Measurements from ENCODE around the gene CDH12.

The CDH12 gene

GRCh38 chr5:21820527-21820926 lies 1032.6 kb downstream of the CDH12 start:
- no peak for DNase-seq (ENCODE audit: low spot score)

- no peak for DNase-seq (ENCODE audit: low spot score)
Measured at GRCh38 chr5:21818370-21818720, 1034.8 kb downstream of the CDH12 start.

- DNase-seq (ENCODE audit: low spot score): no peak
Measured at GRCh38 chr5:21817668-21818369, 1035.3 kb downstream of the CDH12 start.

GRCh38 chr5:21810737-21811316 lies 1042.3 kb downstream of the CDH12 start:
- no peak for DNase-seq (ENCODE audit: low spot score)

- no peak for DNase-seq (ENCODE audit: low spot score)
Measured at GRCh38 chr5:21809611-21810010, 1043.5 kb downstream of the CDH12 start.

- DNase-seq (ENCODE audit: low spot score): no peak
Measured at GRCh38 chr5:21807953-21808352, 1045.2 kb downstream of the CDH12 start.

GRCh38 chr5:21806943-21807342 lies 1046.2 kb downstream of the CDH12 start:
- DNase-seq (ENCODE audit: low spot score): no peak

GRCh38 chr5:21806271-21806670 lies 1046.9 kb downstream of the CDH12 start:
- DNase-seq (ENCODE audit: low spot score): no peak

GRCh38 chr5:21802869-21803490 lies 1050.2 kb downstream of the CDH12 start:
- DNase-seq (ENCODE audit: low spot score): no peak

GRCh38 chr5:21802100-21802499 lies 1051.0 kb downstream of the CDH12 start:
- DNase-seq (ENCODE audit: low spot score): no peak

- no peak for DNase-seq (ENCODE audit: low spot score)
Measured at GRCh38 chr5:21792748-21793147, 1060.4 kb downstream of the CDH12 start.

GRCh38 chr5:21791304-21791703 lies 1061.8 kb downstream of the CDH12 start:
- no peak for DNase-seq (ENCODE audit: low spot score)

GRCh38 chr5:21784487-21784886 lies 1068.7 kb downstream of the CDH12 start:
- no peak for DNase-seq (ENCODE audit: low spot score)

- DNase-seq (ENCODE audit: low spot score): no peak
Measured at GRCh38 chr5:21783074-21783679, 1070.0 kb downstream of the CDH12 start.

- DNase-seq (ENCODE audit: low spot score): no peak
Measured at GRCh38 chr5:21776466-21776865, 1076.7 kb downstream of the CDH12 start.

GRCh38 chr5:21774801-21775200 lies 1078.3 kb downstream of the CDH12 start:
- DNase-seq (ENCODE audit: low spot score): no peak

- no peak for DNase-seq (ENCODE audit: low spot score)
Measured at GRCh38 chr5:21774281-21774680, 1078.9 kb downstream of the CDH12 start.

GRCh38 chr5:21773456-21773855 lies 1079.7 kb downstream of the CDH12 start:
- no peak for DNase-seq (ENCODE audit: low spot score)

GRCh38 chr5:21765406-21765805 lies 1087.7 kb downstream of the CDH12 start:
- no peak for DNase-seq (ENCODE audit: low spot score)

GRCh38 chr5:21739096-21739495 lies 1114.0 kb downstream of the CDH12 start:
- DNase-seq (ENCODE audit: low spot score): no peak

- DNase-seq (ENCODE audit: low spot score): no peak
Measured at GRCh38 chr5:21723500-21723899, 1129.6 kb downstream of the CDH12 start.

GRCh38 chr5:21711866-21712758 lies 1141.0 kb downstream of the CDH12 start:
- DNase-seq (ENCODE audit: low spot score): no peak

All from CD4-positive, alpha-beta T cell treated with Interleukin-6 at 100 ng/mL for 8 hours (primary cell).